ENCODE data around the gene RPP25.

Gene RPP25

DNA sequence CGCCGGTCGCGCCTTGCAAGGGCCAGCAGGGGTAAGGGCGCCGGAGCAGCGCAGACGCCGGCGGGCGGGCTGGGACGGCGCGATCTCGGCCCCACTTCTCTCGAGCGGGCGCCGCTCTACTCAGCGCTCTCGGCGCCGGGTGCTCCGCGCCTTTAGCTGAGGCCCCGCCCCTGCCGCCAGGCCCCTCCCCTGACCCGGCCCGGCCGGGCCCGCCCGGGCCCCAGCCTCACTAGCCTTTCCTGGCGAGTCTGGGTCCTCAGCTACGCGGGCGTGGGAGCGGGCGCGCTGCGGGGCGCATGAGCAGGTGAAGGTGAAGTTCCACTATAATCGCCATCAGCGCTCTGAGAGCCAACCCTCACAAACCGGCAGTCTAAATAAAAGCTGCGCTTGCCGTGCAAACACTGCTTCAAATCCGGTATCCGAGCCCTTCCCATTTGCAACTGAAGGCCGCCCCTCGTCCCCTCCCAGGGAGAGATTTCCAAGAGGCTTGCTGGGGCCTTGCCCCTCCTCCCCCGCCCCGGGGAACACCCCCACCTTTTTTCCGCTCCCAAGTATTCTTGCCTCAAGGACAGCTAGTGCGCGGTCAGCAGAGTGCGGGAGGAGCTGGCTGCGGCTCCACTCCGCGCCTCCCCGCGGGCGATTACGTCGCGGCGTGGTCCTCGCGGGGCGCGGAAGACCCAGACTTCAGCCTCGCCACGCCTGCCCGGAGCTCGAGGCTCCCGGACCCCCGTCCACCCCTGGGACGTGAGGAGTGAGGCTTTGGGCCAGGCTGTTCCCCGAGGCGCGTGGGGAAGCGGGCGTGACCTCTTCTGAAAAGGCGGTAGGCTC, at the start of gene RPP25:
RPP25 (minus strand) TSS at position 125 of the 828 bp plus-strand sequence. CDS start 189 bp downstream, outside the sequence.
- peak; percentile 60 for DNase-seq

DNA sequence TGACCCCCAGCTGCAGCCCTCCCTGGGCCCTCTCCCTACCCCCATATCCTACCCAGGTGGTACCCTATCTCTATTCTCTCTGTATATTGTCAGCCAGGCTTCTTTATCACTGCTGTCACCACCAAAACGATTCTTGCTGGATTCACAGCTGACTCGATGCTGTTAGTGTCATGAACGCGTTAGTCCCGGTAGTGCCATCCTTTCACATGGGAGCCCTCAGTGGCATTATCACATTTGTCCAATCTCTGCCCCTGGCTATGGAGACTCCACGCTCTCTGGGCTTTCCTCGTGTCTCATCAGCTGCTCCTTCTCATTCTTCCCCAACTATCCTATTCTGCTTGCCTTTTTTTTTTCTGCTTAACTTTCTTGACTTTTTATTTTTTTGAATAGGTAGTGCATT, 45.8 kb upstream of the RPP25 start:
- no peak for DNase-seq

DNA sequence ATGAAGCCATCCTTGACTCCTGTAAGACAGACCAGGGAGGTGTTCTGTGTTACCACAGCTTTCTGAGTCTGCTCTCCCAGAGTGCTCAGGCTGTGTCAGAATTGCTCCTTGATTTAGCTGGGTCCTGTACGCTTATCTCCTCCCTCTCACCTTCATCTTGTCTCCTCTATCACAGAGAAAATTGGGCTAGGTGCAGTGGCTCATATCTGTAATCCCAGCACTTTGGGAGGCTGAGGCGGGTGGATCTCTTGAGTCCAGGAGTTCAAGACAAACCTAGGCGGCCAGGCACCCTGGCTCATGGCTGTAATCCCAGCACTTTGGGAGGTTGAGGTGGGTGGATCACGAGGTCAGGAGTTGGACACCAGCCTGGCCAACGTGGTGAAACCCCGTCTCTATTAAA, 44.7 kb upstream of the RPP25 start:
- no peak for DNase-seq

- no peak for DNase-seq
Observed at GRCh38 chr15:74997543-74997942, 41.0 kb upstream of the RPP25 start.

DNA sequence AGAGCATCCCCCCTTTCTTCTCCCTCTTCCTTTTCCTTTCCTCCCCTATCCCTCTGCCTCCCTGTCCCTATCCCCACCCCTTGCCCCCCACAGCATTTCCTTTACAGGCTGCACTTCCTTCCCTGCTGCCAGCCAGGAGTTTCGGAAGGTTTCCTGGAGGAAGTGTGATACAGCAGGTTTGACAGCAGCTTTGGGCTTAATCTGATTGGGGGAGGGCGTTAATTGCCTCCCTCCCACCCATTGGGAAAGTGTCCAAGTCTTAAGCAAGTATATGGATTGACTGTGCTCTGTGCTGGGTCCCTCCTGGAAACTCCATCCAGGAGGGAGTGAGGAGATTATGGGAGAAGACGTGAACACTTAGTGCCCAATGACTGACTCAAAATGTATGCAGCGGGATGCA, 40.6 kb upstream of the RPP25 start:
- no peak for DNase-seq

GRCh38 chr15:74995779-74996765, 39.5 kb upstream of the RPP25 start:
- DNase-seq, result no peak

DNA sequence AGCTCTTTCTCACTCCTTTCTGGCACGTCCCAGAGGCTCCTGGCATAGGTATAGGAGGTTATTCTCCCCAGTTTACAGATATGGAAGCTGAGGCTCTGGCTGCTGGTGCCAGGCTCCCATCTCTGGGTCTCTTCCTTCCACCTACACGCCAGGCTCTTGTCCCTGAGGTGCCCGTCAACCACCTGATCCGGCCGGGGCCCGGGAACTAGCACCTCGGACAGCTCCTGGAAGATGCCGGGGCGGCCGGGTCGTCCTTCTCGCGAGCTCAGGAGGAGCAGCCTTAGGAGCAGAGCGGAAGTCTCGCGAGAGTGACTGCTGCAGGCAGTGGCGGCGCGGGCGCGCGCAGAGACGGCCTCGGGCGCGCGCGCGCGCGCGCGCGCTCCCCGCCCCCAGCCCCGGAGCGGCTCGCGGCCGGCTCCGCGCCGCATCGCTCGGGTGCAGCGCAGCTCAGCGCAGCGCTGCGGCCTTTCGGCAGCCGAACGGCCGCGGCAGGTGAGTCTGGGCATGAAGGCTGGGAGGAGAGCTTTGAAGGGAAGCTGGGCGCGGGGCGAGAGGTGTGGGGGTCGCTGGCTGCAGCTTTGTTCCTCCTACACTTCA, 38.7 kb upstream of the RPP25 start, which contains the start of gene SCAMP5:
SCAMP5 (plus strand) TSS at position 382 of the 597 bp plus-strand sequence. CDS start 16,277 bp downstream, outside the sequence.
- peak; percentile 90 for DNase-seq

GRCh38 chr15:74994685-74995084, 38.1 kb upstream of the RPP25 start:
- no peak for DNase-seq

GRCh38 chr15:74994236-74994635, 37.7 kb upstream of the RPP25 start:
- DNase-seq, result no peak

GRCh38 chr15:74992619-74993018, 36.0 kb upstream of the RPP25 start:
- DNase-seq, result no peak

DNA sequence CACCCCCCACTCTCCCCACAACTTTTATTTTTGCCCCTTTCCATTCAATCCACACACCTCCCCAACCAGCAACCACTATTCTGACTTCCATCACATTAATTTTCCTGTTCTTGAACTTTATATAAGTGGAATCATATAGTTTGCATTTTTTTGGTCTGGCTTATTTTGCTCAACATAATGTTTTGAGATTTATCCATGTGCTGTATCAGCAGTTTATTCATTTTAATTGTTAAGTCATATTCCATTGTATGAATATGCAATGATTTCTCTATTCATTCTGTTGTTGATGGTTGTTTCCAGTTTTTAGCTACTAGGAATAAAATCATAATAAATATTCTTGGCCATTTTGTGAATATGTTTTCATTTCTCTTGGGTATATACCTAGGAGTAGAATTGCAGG, 33.0 kb upstream of the RPP25 start:
- DNase-seq, result no peak

GRCh38 chr15:74988007-74988800, 31.6 kb upstream of the RPP25 start:
- no peak for DNase-seq

DNA sequence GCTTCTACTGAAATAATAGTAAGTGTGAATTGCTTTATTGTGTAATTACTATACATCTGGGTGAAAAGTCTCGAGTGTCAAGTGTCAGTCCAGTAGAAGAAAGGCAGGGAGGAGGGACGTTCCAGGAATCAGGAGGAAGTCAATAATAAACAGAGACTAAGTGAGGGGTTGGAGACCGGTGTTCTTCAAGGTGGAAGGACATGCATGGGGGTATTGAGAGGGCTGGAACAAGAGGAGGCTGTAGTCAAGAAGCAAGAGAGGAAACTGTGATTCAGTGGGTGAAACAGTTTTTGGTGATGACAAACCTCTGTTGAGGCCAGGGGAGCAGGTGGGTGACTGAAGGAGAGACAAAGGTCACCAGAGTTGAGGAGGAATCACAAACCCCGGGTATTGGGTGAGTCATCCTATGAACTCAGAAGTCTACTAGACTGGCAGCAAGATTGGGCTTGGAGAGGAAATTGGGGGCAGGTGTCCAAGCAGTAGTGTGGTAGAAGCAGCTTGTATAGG, 27.2 kb upstream of the RPP25 start:
- no peak for DNase-seq

GRCh38 chr15:74982183-74982582, 25.6 kb upstream of the RPP25 start:
- no peak for DNase-seq

DNA sequence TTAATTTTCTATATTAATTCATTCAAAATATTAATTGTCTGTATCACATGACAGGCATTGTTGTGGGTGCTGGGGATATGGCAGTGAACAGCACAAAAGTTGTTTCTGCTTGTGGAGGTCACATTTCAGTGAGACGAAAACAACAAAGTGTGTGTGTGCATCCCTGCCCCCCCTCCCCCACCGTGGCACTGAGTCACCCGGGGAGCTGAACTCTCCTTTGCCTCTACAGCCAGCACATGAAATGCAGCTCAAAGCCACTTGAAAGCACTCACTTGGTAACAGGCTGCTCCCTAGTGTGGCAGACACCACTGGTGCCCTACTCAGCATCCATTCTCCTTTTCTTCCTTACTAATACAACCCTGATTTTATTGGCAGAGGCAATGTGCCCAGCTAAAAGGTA, 21.9 kb upstream of the RPP25 start:
- DNase-seq, result no peak

DNA sequence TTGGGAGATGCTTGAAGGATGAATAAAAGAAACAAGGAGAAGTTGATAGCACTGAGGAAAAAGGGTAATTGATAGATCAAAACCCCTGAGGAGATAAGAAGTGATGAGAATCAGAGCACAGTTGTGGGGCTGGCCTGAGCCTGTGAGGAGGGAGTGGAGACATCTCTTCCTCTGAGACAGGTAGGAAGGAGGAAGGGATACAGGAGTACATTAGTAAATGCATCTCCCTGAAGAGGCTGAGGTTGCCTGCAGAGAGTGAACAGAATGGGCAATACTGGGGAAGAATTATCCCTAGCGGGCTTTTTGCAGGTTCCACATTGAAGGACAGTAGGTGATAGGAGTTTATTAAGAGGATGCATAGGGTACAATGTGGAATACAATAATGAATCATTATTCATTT, 21.5 kb upstream of the RPP25 start:
- DNase-seq, result no peak

GRCh38 chr15:74977599-74977998, 21.0 kb upstream of the RPP25 start:
- no peak for DNase-seq

GRCh38 chr15:74976159-74976558, 19.6 kb upstream of the RPP25 start:
- DNase-seq, result no peak

DNA sequence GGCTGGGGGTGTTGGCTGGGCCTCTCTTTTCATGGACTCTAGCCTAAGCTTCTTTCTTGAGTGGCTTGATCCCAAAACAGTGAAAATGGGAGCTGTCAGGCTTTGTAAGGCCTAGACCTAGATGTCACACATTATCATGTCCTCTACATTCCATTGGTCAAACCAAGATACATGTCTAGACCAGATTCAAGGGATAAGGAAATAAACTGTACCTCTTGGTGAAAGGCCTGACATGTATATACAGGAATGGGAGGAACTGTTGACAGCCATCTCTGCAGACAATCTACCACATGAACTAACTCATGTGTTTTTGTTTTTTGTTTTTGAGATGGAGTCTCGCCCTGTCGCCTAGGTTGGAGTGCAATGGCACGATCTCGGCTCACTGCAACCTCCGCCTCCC, 11.1 kb upstream of the RPP25 start:
- DNase-seq, result no peak

DNA sequence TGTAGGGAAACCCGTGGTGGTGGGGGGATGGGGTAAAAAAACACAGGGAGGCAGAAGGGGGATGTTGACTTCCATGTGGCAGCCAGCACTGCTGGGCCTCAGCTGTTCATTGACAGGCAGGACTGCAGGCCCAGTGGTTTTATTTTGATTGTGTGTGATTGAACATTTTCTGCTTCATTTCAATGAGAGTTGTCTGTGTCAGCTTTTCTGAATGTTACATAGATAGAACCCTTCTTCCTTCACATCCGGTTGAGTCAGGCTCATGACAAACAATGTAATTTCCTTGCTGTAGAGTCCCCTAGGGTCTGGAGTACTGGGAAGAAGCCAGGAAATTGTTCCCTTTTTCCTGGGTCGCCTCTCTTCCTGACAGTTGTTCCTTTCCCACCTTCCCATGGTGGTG, 8.2 kb upstream of the RPP25 start:
- no peak for DNase-seq

GRCh38 chr15:74963213-74963612, 6.6 kb upstream of the RPP25 start:
- no peak for DNase-seq

- DNase-seq, result no peak
Observed at GRCh38 chr15:74962671-74963070, 6.1 kb upstream of the RPP25 start.
